ENCODE results near the gene ECEL1.
"Not testable (repeated sequence)": the region's sequence is repeated elsewhere in the genome, so short reads cannot be mapped to it uniquely, and the experiment has no call there.

Gene ECEL1

DNA sequence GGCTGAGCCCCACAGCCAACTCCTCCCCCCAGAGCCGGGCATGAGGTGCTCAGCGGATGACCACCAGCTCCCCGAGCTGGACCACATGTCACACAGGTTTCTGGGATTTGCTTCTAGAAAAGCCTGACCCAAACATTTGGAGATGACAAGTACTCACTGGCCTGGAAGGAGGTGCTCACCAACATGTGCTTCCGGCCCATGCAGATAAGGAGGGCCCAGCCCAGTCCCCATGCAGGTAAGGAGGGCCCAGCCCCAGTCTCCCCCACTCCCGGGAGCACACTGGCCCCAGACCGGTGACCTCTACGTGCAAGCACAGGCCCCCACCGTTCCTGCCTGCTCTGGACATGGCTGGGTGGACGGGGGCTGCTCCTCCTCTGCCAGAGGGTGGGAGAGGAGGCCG lies 45.7 kb downstream of the ECEL1 start:
- not testable (repeated sequence) for DNase-seq (ENCODE audit: low read depth in 2 of 2)

DNA sequence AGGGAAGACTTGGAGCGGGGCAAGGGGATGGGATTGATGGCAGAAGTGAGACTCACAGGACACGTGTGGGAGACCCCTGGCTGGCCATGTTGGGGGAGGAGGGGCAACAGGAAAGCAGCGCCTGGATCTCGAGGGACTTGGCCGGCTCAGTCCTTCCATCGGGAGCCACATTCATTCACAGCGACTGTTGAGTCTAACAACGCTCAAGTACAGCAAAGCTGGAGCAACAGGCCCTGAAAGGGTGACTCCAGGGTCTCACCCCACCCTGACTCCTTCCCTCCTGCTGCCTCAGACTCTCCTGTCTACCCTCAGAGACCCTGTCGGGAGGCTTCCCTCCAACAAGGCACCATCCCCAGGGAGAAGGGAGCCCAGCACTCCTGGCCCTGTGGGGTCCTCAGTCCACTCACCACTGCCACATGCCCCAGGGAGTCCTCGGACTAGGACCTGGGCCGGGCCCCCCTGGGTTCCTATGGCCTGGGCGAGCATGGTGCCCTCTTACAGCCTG lies 46.4 kb downstream of the ECEL1 start:
- DNase-seq (ENCODE audit: low read depth in 2 of 2), result no peak

DNA sequence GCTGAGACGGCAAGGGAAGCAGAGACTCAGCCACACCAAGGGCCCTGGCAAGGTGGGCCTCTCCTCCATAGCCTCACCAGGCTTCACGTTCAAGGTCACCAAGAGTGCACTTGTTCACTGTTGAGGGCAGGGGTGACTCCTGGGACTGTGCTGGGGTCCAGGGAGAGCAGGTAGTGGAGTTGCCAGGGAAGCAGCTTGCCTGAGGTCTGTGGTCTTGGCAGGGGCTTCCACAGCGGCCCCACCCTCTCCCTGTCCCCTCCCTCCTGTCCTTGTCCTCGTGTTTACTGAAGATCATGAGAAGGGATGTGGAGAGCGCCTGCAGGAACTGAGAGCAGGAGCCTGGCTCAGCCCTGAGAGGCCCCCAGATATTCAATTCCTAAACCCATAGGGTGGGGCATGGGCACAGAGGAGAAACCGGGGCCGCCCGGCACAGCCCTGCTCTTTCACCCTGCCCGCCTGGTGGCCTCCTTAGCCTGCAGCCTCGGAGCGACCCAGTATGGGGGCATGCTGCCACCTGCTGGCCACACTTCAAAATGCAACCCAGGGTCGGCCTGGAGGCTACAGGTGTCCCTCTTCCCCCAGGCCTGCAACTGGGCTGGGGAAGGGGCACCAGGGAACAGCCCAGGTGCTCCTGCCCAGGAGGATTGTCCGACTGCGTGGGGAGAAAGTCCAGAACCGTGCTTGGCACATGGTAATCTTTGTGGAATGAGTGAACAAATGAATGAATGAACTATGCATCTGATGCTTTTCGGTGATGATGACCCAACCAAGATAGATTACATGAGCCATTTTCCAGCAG lies 47.2 kb downstream of the ECEL1 start:
- peak; percentile 56 to 66 for DNase-seq (ENCODE audit: low read depth in 2 of 2)

DNA sequence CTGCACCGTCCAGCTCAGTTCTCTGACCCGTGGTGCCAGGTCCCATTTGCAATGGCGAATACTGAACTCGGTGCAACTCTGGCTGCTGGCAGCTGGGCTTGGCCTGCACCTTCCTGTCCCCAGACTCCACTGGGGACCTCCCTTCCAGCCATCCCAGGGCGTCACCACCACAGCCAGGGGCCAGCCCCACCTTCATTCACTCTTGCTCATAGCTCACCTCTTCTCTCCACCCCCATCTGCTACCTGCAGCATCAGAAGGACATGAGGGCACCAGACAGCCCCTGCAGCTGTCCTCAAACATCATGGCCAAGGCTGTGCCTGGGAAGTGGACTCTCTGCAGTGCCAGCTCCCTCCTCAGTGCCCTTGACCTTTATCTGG lies 47.9 kb downstream of the ECEL1 start:
- no peak for DNase-seq (ENCODE audit: low read depth in 2 of 2)

DNA sequence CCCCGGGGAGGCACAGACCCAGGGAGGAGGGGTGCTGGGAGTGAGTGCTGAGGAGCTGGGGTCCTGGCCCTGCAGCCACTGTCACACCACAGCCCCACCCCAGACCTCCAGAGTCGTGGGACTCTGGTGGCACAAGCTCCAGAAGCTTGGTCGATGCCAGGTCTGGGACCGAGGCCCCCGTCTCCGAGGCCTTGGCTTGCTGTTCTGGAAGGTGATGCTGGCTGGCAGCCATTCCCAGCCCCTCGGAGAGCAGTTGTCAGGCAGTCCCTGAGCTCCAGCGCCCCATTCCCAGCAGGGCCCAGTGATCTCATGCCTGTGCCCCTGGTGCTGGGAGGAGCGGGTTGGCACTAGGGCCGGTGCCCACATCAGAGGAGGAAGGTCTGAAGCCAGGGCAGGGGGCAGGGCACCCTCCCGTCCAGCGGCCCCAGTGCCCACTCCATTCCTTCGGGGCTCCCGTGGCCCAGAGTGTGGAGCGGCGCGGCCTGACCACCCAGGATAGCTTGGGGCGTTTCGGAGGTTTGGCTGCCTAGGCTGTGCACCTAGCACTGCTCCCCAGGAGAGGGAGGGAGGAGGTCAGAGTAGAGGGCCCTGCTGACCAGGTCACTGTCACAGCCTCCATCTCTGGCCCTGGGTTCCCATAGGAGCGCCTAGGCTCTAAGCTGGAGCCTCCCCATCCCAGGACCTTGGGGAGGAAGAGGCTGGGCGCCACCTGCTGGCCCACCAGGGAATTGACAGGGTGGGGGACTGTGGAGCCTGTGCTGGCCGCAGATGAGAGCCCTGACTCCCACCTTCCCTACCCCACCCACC lies 48.5 kb downstream of the ECEL1 start:
- no peak for DNase-seq (ENCODE audit: low read depth in 2 of 2)

DNA sequence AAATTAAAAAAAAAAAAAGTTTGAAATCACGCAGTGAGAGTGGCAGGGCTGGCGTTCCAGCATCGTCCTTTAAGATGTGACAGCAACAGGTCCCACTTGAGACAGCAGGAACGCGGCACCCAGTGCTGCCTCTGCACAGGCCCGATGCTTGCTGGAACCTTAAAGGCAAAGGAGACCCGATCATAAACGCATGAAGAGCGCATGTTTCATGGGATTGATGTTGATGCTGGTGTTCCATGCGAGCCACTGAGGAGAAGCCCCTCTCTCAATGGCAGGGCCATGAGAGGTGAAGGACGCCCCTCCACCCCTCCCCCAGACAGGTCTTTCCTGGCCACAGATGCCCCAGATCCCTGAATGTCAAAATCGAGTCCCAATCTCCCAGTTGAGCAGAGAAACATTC lies 49.5 kb downstream of the ECEL1 start:
- DNase-seq (ENCODE audit: low read depth in 2 of 2), result no peak

DNA sequence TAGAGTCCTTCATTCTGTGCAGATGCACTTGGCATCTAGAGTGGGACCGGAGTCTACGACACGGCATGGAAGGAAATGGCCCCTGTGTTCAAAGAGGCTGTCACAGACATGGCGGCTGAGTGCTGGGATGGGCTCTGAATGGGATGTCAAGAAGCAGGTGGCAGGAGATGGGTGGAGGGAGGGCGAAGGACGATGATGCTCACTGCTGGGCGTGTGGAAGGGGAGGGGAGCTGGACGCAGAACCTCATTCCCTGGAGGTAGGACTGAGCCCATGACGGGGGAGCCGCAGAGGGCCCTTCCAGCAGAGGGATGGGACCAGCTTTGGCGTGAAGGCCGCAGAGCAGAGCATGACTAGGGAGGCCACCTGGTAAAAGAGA lies 50.5 kb downstream of the ECEL1 start:
- DNase-seq (ENCODE audit: low read depth in 2 of 2), result no peak

DNA sequence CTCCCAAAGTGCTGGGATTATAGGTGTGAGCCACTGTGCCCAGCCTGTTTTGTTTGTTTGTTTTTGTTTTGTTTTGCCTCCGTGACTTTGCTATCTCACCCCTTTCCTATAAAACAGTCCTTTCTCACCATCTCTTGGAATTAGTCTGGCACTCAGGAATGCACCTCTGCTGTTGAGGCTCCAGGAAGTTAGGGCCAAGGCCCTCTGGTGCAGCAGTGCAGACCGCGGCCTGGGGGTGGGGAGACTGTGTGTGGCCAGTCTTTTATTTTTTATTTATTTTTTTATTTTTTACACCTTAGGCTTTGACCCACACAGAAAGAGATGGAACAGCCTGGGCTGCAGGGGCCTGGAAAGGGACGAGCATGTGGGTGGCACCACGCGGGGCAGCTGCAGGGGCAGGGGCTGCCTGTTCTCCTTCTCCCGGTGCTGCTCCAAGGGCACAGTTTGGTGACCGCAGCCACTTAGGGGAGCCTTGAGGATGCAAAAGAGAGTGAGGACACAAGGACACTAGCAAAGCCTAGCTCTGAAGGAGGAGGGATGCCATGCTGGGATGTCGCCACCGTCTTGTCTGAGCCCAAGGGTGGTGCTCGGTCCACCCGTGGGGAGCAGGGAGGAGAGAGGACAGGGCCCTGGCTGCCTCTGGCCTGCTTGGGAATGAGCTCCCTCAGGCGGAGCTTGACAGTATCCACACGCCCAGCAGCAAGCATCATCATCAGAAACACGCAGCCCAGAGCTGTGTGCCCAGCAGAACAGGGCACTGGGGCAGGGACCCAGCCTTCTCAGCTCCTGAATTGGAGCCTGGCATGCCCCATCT lies 51.0 kb downstream of the ECEL1 start:
- DNase-seq (ENCODE audit: low read depth in 2 of 2), result no peak

DNA sequence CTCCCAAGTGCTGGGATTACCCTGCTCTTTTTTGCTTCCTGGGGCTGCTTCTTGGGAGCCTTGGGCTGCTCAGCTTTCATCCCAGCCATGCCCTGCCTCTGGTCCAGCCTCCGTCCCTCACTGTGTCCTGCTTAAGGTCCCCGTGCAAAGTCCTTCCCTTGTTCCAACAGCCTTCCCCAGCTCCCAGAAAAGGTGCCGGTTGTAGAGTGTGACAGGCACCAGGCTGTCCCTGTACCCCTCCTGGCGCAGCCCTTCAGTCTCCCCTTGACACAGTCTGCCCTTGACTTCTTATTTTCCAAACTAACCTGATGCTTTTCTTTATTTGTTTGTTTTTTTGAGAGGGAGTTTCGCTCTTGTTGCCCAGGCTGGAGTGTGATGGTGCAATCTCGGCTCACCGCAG lies 51.8 kb downstream of the ECEL1 start:
- DNase-seq (ENCODE audit: low read depth in 2 of 2), result no peak

DNA sequence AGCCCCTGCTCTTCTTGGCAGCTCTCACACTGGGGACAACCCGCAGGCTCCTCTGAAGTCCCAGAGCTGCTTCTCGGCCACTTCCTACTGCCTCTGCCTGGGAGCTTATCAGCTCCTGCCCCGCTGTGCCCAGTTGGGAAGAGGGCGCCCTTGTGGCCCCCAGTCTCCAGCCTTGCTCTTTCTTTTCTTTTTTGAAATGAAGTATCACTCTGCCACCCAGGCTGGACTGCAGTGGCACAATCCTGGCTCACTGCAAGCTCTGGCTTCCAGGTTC lies 52.3 kb downstream of the ECEL1 start:
- DNase-seq (ENCODE audit: low read depth in 2 of 2), result no peak

DNA sequence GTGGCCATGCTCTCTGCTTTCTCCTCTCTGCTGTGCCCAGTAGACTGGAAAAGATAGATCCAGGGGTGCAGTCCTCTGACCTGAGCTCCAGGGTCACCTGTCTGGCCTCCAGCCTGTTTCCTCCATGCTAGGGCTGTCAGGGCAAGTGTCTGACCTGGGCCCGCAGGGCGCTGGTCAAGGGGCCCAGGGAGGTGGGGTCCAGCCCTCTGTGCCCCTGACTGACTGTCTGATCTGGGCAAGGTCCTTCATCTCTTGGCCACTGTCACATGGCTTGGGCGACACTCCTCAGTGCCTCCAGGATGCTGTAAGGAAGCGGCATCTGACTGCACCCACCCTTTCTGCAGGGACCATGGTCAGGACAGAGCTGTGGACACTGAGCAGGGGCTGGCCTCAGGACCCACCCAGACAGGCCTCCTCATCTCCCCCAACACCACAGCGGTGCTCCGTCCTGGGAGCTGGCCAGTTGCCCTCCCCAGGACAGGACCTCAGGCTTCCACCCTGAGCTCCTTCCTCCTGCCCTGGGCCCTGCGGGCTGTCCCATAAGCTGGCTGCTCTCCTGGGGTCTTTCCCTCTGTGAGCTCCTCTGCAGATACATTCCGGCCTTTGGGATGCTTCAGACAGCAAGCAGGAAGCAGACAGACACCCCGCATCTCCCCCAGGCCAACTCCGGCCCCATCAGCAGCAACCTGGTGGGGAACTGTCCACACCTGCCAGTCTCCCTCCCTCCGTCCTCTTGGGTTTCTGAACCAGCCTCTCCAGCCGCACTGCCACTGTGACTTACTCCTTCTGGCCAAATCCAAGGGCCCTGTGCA lies 52.9 kb downstream of the ECEL1 start:
- DNase-seq (ENCODE audit: low read depth in 2 of 2), result no peak

DNA sequence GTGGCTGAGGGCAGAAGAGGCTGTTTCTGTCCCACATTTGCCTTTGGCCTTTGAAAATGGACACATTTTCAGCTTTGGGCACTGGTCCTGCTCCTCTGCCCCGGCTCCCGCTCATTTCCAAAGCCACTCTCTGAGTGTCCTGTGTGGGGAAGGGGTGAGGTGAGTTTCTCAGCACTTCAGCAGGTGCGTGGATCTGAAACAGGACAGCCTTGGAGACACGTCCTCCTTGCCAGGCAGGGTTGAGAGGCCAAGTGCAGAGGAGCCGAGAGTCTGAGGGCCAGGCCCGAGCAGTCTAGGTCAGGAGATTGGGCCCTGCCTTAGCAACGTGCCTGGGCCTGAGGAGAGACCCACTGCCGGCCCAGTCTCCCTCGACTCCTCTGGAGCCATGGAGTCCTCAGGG lies 53.5 kb downstream of the ECEL1 start:
- no peak for DNase-seq (ENCODE audit: low read depth in 2 of 2)

DNA sequence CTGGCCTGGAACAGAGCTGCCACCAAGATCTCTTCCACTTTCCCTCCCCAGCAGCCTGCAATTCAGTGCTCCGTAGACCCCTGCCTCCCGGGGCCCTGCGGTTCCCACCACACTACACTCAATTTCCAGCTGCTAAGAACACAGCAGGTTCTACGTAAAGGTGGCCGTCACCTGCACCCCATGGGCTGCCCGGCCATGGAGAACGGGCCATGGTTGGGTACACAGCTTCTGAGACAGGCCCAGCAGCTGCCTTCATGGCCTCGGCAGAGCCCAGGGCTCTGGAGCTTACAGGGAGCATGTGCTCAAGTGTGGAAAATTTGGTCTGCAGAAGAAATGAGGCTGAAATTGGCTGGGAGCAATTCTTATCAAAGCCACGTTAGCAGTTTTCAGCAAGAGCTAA lies 54.0 kb downstream of the ECEL1 start:
- not testable (repeated sequence) for DNase-seq (ENCODE audit: low read depth in 2 of 2)

DNA sequence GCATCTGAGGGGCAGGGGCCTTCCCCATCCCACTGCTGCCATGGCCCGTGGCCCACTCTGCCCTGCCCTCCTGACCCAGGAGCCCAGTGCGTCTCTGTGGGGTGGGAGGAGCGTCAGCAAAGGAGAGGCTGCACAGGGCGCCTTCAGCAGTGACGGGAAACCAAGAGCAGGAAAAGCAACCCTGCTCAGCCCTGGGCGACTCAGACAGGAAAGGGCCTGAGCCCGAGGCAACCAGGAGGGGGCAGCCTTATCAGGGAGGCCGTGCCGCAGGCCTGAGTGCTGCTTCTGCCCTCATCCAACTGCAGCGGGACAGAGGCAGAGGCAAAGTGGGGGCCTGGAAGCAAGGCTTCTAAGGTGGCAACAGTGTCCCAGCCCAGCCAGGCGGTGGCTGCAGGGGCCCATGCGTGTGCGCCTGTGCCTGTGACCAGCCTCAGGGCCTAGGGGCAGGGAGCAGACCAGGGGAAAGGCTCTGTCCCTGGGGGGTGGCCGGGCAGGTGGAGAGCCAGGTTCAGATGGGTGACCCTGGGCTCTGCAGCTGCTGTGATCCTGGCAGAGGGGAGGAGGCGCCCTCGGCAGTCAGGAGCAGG lies 54.9 kb downstream of the ECEL1 start:
- no peak for DNase-seq (ENCODE audit: low read depth in 2 of 2)

DNA sequence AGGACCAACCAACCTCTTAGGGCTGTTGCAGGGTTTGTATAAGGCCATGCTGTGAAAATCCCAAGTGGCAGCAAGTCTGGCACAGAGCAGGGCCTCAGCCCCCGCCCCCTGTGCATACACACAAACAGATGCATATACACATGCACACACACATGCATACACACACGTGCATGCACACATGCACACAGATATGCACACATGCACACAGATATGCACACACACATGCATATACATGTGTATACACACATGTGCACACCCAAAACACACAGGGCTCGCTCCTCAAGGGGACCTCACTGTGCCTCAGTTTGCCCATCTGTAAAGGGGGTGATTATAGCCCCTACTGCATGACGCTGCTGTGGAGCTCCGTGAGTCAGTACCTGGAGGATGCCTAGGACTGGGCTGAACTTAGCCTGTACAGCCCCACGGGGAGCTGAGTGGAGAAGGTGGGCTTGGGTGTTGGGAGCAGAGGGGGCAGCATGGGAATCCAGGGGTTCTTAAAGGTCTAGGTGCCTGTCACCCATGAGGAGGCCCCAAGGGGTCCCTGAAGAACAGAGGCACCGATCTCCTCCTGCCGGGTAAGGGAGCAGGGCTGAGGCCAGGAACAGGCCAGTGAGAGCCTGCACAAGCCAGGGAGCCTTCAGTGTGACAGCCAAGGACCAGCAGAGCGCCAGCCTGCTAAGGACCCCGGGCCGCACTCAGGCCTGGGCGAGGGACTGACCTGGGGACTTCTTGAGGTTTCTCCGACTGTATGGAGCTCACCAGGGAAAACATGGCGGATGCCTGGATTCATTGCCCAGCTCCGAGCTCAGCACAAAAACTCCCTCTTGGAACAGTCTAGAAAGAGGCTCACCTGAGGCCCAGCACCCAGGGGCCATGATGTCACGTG lies 55.7 kb downstream of the ECEL1 start:
- DNase-seq (ENCODE audit: low read depth in 2 of 2), result no peak
